Activated T-cell treated with anti-CD3 and anti-CD28 coated beads, Interleukin-2, amount 50 U/mL, for 1 hour (primary cell): ENCODE results near the gene MAN2C1.
"Not testable (repeated sequence)": the region's sequence is repeated elsewhere in the genome, so short reads cannot be mapped to it uniquely, and the experiment has no call there.

Experiments
- DNase-seq: peaks from one replicate; pipeline ENCODE4 v3.0.0-alpha.2; 2020

The MAN2C1 gene

DNA sequence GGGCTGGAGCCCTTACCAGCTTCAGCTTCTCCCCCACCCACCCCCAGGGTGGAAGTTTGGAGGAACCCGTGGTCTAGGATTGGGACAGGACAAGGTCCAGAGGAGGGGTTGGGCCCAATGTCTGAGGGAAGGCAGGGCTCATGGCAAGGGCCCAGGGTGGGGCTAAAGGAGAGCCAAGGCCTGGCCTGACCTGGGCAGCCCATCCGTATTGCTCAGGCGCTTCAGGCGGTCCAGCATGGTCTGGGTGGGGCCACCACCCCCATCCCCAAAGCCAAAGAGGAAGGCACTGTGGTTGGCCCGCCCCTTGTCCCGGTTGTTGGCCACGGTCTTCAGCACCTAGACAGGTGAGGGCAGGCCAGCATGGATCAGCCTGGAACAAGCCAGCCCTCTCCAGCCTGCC is 7.6 kb downstream of the MAN2C1 start:
- DNase-seq, result no peak

DNA sequence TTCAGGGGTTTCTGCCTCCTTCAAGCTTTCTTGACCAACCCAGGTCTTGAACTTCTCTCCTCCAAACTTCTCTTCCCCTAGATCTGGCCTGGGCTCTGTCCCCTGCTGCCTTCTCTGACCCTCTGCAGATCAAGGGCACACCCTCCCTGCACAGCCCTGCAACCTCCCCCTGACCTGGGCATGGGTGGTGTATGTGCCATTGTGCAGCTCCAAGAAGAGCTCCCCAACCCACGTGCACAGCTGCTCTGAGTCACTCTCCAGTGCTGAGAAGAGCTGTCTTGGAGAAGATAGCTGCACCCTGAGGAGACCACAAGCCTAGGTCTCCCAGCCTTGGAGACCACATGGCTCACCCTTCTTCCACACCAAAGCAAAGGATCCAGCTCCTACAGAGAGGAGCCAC is 8.0 kb downstream of the MAN2C1 start:
- DNase-seq, result no peak

DNA sequence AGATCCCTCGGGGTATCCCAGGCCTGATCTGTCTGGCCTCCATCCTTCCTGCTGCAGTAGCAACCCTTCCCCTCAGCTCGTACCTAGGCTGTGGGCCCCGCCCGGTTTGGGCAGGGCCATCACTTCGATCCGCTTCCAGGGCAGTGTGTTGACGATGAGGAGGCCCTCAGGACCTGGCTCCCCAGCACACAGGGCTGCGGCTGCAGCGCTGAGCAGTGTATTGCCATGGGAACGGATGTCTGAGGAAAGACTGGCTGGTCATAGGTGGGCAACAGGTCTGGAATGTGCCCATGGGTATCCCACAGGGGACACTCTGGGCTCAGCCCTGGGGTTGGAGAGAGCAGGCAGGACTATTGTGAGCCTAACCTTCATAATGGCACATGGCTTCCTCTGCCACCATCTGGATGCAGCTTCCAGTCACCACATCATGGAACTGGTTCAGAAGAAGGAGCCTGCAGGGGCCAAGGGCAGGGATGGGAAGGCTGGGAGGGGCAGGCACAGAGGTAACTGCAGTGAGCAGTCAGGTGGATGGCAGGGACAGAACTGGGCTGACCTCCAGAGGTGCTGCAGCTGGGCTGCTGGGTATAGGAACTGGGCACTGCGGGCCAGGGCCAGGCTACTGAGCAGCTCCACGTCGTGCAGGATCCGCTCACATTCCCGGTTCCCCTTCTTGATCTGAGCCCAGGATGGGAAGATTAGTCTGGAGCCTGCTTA is 8.7 kb downstream of the MAN2C1 start:
- DNase-seq, result no peak

DNA sequence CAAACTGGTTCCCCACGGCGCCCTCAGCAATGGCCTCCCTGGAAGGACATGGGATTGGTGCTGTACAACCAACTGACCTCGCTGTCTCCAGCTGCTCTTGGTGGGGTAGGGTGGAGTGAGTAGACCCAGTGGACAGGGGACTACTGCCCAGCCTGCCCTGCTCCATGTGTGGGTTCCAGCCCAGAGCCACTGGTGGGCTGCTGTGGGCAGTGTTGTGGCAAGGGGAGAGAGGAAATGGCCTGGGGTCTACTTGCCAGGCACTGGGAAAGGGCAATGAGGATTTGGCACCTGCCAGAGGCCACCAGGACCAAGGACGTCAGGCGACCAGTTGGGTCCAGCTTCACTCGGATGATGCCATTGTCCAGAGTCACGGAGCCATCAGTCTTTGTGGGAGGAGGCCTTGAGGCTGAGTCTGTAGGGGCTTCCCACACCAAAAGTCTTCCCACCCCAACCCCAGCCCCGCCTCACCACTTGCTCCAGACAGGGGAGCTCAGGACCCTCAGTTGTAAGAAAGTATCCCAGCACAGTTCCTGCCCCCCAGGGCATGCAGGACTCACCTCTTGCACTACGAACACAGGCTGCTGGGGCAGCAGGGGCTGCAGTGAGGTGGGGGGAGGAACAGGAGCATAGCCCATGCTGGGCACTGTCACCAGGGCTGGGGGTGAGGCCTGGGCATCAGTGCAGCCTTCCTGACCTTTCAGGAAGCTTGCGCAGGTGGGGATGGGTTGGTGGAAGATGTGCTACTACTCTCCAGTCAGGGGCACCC is 9.5 kb downstream of the MAN2C1 start:
- DNase-seq, result no peak

DNA sequence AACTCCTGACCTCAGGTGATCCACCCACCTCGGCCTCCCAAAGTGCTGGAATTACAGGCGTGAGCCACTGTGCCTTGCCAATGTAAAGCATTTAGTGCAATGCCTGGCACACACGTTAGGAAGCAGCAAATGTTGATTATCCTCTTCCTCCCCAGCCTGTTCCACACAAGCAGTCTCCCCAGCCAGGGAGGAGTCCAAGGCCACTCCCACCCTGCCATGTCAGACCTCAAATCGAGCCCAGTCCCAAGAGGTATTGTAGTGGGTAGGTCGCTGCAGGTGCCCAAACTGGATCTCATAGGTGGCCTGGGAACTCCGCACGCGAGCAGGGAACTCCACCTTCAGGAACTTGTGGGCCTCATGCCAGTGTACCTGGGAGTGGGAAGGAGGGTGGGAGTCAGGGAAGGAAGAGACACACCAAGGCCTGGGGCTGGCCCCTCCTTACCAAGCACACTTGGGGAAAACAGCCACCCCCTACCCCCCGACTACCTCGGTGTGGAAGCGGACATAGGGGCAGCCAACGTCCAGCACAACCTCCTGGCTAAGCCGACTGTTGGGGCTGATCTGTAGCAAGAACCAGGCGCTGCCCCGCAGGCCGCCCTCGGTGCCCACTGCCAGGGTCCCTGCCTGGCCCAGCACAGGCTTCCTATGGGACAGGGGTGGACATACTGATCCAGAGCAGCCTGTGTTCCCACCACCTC is 10.3 kb downstream of the MAN2C1 start:
- no peak for DNase-seq

DNA sequence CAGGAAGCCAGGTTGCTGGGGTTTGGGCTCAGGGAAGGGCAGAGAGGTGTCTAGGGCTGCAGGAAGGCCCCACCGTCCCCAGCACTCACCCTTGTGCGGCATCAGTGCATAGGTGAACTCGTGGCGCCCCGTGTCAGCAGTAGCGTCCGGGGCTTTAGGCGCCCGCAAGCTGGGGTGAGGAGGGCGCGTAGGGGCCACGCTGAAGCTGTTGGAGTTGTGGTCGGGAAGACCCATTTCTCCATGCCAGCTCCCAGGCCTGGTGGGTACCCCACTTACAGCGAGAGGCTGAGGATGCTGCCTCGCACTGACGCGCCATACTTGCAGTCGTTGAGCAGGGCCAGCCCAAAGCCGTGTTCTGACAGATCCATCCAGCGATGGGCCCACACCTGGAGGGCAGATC is 11.9 kb downstream of the MAN2C1 start:
- DNase-seq, result no peak

DNA sequence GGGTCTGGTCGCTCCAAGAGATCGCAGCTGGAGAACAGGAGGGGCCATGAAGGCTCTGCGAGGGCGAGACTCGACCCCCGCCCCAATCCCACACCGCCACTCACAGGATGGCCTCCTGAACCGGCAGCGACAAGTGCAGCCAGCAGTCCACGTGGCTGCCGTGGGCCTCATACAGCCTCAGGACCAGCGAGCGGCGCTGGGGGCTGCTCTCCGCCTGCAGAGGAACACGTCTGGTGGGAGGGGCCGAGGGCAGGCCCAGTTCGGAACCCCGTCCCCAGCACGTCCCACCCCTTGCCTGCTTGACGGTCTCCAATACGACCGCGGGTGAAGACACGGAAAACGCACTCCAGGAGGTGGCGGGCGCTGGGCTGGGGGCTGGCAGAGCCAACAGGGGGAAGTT is 12.4 kb downstream of the MAN2C1 start:
- DNase-seq, result no peak

DNA sequence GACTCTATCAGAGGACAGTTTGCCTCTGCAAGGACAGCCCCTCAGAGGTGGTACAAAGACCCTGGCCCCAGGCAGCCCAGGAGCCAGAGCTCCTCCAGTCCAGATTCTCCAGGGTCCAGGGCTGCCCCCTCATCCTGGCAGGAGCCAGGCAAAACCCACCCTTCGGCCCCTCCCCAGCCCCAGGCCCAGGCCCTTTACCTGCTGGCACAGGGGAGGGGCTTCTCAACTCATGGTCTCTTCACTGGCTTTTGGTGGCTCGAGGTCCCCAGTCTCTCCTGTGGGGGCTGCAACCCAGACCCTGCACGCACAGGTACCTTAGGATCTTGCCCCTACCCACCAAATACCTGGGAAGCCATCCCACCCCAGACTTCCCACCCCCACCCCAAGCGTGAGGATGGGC is 13.0 kb downstream of the MAN2C1 start:
- DNase-seq, result no peak

DNA sequence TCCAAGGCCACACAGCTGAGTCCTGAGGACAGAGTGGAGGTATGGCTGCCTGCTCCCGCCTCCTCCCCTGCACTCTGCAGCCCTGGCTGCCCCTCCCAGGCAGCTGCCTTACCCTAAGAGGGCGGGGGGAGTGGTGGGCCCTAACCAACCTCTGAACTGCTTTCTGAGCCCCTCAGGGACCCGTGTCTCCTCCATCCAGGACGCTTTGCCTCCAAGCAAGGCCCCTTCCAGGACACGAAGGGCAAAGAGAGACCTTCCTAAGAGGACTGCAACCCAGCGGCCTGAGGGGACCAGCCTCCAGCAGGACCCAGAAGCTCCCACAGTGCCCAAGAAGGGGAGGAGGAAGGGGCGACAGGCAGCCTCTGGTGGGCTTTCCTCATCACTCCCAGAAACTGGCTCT is 14.0 kb downstream of the MAN2C1 start:
- no peak for DNase-seq

DNA sequence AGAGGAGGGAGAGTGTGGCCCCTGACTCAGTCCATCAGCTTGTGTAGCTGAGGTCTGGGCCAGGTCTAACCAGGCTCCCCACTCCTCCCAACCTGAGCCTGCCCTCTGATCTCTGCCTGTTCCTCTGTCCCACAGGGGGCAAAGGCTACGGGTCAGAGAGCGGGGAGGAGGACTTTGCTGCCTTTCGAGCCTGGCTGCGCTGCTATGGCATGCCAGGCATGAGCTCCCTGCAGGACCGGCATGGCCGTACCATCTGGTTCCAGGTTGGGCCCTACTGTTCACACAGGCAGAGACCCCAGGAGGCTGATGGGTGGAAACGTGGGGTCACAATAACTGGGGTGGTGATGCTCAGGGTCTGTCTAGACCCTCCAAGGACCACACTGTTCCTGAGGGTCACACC is 14.8 kb downstream of the MAN2C1 start:
- DNase-seq, result no peak

DNA sequence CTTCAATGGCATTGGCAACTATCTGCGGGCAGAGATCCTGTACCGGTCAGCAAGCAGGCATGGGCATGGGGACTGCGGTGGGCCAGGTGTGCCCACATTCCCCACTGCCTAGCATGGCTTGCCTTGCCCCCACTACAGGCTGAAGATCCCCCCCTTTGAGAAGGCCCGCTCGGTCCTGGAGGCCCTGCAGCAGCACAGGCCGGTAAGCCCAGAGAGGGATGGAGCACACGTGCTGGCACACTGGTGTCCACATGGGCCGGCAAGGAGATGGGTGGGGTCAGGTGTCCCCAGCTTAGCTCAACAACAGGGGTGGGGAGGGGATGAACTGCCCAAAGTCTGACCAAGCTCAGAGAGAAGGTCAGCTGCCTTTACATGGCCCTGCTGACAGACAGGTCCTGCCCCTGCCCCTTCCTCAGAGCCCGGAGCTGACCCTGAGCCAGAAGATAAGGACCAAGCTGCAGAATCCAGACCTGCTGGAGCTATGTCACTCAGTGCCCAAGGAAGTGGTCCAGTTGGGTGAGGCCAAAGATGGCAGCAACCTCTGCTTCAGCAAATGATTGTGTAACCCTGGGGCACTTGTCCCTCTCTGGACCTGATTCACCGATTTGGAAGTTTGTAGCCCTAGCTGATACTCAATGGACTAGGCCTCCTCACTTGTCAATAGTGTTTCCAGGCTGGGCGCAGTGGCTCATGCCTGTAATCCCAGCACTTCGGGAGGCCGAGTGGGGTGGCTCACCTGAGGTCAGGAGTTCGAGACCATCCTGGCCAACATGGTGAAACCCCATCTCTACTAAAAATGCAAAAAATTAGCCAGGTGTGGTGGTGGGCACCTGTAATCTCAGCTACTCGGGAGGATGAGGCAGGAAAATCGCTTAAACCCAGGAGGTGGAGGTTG is 16.0 kb downstream of the MAN2C1 start:
- no peak for DNase-seq

DNA sequence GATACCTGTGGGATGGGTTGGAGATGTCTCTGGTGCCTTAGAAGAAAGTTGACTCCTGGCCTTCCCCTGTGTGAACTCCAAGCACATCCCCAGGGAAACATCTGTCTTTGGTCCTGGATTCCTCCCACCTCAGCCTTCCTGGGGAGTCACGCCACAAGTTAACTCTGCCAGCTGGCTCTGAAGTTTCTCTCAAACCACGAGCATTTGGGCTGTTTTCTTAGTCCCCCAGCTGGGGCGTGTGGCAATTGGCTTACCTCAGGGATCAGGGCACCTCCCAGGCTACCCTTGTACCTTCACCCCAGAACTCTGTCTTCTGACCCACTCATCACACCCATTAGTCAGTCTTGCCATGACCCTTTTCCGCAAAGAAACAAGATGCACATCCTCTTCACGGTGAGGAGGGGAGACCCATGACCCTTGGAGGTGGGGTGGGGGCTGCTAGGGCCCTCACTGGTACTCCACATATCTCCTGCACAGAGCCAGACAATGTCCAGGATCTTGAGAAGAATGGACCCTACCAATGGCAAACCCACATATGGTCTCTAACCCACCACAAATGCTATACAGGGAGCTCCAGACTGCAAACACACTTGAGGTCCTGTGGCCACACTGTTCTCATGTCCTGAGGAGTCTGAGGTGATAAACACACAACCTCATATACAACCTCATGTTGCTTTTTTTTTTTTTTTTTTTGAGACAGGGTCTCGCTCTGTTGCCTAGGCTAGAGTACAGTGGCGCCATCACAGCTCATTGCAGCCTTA is 17.6 kb downstream of the MAN2C1 start:
- DNase-seq, result no peak

DNA sequence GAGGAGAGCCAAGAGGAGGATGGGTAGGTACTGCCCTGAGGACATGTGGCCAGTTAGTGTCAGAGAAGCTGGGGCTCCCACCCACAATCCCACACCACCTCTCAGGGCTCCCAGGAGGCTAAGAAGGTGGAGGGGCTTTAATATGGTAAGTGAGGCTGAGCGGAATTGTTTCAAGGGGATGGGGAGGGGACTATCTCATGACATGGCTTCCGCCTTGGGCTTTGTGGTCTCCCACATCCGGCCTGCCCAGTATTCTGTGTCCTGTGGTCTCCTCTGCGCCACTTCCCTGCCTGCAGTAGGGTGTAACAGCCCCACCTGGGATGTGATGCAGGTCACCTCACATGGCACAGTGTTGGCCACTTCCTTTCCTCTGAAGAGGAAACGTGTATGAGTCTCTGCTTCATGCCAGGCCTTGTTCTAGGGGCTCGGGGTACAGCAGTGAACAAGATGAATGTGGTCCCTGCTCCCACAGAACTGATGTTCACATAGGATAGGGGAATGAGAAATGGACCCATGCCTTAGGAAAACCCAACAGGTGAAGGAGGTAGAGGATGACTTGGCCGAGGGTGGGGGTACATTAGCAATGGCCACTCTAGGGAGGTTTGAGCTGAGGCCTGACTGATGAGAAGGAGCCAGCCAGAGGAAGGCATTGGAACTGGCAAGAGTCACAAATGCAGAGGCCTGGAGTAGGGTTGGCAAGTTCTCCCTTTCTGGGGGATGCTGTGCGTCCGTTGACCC is 18.4 kb downstream of the MAN2C1 start:
- DNase-seq, result peak; percentile 61

DNA sequence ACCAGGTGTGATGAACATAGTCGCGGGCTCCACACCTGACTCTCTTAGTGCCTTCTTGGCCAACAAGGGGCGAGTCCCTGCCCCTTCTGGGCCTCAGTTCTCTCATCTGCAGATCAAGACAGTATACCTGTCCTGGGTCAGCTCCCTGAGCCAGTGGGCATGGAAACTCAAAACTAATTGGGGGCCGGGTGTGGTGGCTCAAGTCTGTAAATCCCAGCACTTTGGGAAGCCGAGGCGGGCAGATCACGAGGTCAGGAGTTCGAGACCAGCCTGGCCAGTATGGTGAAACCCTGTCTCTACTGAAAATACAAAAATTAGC is 19.1 kb downstream of the MAN2C1 start:
- DNase-seq, result not testable (repeated sequence)

DNA sequence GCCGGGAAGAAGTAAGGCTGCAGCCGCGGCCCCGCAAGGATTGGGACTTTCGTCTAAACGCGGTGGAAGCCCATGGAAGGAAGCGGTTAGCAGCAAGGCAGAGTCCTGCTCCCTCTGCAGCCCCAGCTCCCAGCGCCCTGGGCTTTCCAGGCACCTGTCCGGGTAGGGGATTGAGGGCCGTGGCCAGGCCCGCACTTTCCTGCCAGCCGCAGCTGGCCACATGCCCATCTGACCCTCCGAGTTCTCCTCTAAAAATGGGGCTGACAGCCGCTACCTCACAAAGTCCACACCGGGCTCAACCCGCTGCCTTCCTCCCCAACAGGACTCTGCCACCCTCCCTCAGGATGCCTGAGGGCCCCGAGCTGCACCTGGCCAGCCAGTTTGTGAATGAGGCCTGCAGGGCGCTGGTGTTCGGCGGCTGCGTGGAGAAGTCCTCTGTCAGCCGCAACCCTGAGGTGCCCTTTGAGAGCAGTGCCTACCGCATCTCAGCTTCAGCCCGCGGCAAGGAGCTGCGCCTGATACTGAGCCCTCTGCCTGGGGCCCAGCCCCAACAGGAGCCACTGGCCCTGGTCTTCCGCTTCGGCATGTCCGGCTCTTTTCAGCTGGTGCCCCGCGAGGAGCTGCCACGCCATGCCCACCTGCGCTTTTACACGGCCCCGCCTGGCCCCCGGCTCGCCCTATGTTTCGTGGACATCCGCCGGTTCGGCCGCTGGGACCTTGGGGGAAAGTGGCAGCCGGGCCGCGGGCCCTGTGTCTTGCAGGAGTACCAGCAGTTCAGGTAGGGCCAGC is 19.7 kb downstream of the MAN2C1 start:
- no peak for DNase-seq

DNA sequence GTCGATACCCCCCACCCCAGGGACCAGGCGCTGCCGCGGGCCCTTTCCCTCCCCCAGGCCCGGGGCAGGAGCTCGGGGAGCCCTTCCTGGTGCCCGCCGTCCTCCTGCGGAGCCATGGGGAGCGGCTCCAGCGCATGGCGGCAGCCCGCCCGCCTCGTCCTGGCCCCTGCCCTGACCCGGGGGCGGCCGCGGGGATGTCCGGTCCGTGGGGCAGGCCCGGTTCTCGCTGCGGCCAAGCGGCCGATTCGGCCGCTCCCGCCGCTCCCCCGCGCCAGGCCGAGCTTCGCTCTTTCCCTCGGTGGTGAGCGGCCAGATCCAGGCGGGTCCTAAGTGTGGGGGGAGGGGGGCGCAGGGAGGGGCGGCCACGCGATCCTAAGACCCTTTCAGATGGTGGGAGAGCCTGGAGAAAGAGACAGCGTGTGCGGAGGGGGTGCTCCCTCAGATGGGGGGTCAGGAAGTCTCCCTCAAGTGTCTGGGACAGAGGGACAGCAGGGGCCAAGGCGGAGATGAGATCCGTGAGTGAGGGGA is 20.3 kb downstream of the MAN2C1 start:
- DNase-seq, result no peak

DNA sequence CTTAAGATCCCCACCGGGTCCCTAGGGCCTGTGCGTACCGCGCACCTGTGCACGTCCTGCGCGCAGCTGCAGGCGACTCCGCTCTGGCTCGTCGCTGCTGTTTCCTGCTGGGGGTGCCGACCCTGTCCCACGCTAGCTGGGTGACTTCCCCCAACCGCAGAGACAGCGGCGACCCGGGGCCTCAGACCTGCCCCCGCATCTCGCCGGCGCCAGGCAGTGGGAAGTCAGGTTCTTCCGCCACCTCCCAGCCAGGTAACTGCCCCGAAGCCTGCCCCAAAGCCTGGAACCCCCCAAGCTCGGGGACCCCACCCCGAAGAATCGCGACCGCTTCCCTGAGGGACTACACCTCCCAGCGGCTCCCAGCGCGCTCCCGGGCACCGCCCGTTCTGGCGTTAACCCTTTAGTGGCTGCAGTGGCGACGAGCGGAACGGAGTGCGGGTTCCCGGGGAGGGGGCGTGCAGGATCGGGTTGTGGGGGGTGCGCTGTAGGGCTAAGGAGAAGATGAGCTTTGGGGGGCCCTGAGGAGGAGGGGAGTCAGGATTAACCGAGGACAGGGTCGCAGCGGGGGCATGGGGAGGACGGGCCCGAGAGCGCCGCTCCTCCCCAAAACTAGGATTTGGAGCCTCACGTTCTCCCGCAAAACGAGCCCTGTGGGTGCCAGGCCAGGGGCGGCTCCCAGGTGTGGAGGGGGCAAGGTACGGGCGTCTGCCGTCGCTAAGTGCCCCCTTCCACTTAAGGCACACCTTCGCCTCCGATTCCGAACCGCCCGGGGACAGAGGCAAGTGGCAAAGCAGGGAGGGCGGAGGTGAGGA is 21.0 kb downstream of the MAN2C1 start:
- DNase-seq, result peak; percentile 66

DNA sequence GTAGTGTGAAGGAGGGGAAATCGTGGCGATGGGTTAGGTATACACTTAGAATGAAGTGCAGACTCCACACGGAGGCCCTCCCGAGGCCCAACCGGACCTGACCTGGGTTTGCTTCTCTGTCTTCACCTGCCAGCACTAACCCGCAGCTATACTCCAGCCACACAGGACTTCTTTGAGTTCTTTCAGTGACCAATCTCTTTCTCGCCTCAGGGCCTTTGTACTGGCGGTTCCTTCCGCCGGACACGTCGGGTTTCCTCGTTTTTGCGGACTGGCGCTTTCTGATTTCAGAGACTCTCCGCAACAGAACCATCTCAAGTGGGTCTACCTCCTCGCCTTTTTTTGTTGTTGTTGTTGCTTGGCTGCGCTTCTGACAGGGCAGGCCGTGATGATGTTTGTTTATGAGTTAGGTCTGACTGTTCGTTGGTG is 21.6 kb downstream of the MAN2C1 start, which contains the start of gene NEIL1:
Gene NEIL1, plus strand, starts transcription at position 244 of the 426 bp plus-strand sequence. CDS start 1,867 bp downstream, outside the sequence.
- DNase-seq, result peak; percentile 31

DNA sequence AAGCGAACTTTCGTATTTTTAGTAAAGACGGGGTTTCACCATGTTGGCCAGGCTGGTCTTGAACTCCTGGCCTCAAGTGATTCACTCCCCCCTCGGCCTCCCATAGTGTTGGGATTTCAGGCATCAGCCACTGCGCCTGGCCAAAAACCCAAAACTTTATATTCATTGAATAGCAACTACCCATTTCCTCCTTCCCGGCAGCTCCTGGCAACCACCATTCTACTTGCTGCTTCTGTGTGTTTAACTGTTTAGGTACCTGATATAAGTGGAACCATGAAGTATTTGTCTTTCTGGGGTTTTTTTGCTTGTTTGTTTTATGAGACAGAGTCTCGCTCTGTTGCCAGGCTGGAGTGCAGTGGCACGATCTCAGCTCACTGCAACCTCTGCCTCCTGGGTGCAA is 24.5 kb downstream of the MAN2C1 start:
- not testable (repeated sequence) for DNase-seq
